HepG2 (cell line): ENCODE measurements around the gene FLYWCH1. TPM values are rescaled to one million over a fixed set of nuclear protein-coding genes. Genes with fewer than 3 reads are reported as not detected.

ENCODE experiments used
- ELF3 ChIP-seq: IDR thresholded peaks from 2 replicates; pipeline ENCODE4 v1.6.1; 2016; ENCODE audit warnings: missing genetic modification reagents, missing compliant biosample characterization
- FOXM1 ChIP-seq: sonication (generic); formaldehyde crosslinking; IDR thresholded peaks from 2 replicates; pipeline ENCODE4 v1.5.0; 2020; ENCODE audit warnings: missing genetic modification reagents
- HMGXB3 ChIP-seq: sonication (generic); formaldehyde crosslinking; IDR thresholded peaks from 2 replicates; pipeline ENCODE4 v1.4.0; 2020; ENCODE audit warnings: missing genetic modification reagents, borderline replicate concordance
- IRF2 ChIP-seq: IDR thresholded peaks from 2 replicates; pipeline ENCODE4 v1.6.1; 2018; ENCODE audit warnings: missing genetic modification reagents, missing compliant biosample characterization
- KDM1A ChIP-seq: IDR thresholded peaks from 2 replicates; pipeline ENCODE4 v1.6.1; 2016; ENCODE audit warnings: missing compliant biosample characterization
- MIER3 ChIP-seq: IDR thresholded peaks from 2 replicates; pipeline ENCODE4 v1.6.1; 2016; ENCODE audit warnings: missing compliant biosample characterization, borderline replicate concordance
- MTA3 ChIP-seq: sonication (generic); formaldehyde crosslinking; IDR thresholded peaks from 2 replicates; pipeline ENCODE4 v1.4.0; 2020; ENCODE audit warnings: missing genetic modification reagents
- MXD1 ChIP-seq: sonication (generic); formaldehyde crosslinking; IDR thresholded peaks from 2 replicates; pipeline ENCODE4 v1.4.0; 2020; ENCODE audit warnings: mild to moderate bottlenecking, missing genetic modification reagents
- PREB ChIP-seq: sonication (generic); formaldehyde crosslinking; IDR thresholded peaks from 2 replicates; pipeline ENCODE4 v1.4.0; 2020; ENCODE audit warnings: missing genetic modification reagents
- RCOR2 ChIP-seq: IDR thresholded peaks from 2 replicates; pipeline ENCODE4 v1.6.1; 2016; ENCODE audit warnings: missing biosample characterization, missing genetic modification reagents
- RELA ChIP-seq: sonication (generic); formaldehyde crosslinking; IDR thresholded peaks from 2 replicates; pipeline ENCODE4 v1.4.0; 2020; ENCODE audit warnings: missing genetic modification reagents
- RFX5 ChIP-seq: IDR thresholded peaks from 2 replicates; pipeline ENCODE4 v1.6.1; 2011; ENCODE audit warnings: low read depth, low read length, improper control_type of control experiment
- RORA ChIP-seq: sonication (generic); formaldehyde crosslinking; IDR thresholded peaks from 2 replicates; pipeline ENCODE4 v1.5.0; 2020; ENCODE audit warnings: mild to moderate bottlenecking, missing genetic modification reagents, moderate library complexity
- TEAD3 ChIP-seq: optimal IDR thresholded peaks from 2 replicates; pipeline ENCODE3; 2016; ENCODE audit warnings: borderline replicate concordance
- TMF1 ChIP-seq: sonication (generic); formaldehyde crosslinking; IDR thresholded peaks from 2 replicates; pipeline ENCODE4 v1.8.1; 2022; ENCODE audit warnings: low read depth, missing genetic modification reagents
- ZBTB42 ChIP-seq: sonication (generic); formaldehyde crosslinking; IDR thresholded peaks from 2 replicates; pipeline ENCODE4 v1.5.0; 2020; ENCODE audit warnings: mild to moderate bottlenecking, missing genetic modification reagents
- ZFP36L2 ChIP-seq: sonication (generic); formaldehyde crosslinking; IDR thresholded peaks from 2 replicates; pipeline ENCODE4 v1.4.0; 2020; ENCODE audit warnings: missing genetic modification reagents
- ZHX1 ChIP-seq: sonication (generic); formaldehyde crosslinking; IDR thresholded peaks from 2 replicates; pipeline ENCODE4 v1.8.1; 2022; ENCODE audit warnings: low read depth, mild to moderate bottlenecking, missing genetic modification reagents
- ZKSCAN1 ChIP-seq: fragments of 150-350 bp; IDR thresholded peaks from 2 replicates; pipeline ENCODE4 v1.6.1; 2014; ENCODE audit warnings: low read length
- ZNF274 ChIP-seq: sonication (generic); formaldehyde crosslinking; IDR thresholded peaks from 2 replicates; pipeline ENCODE4 v1.5.1; 2020; ENCODE audit warnings: mild to moderate bottlenecking, missing genetic modification reagents
- ZNF282 ChIP-seq: fragments of 450-650 bp; IDR thresholded peaks from 2 replicates; pipeline ENCODE4 v1.6.1; 2018; ENCODE audit not compliant: partially characterized antibody
- ZNF674 ChIP-seq: sonication (generic); formaldehyde crosslinking; IDR thresholded peaks from 2 replicates; pipeline ENCODE4 v1.5.0; 2020; ENCODE audit warnings: low read depth, mild to moderate bottlenecking, missing genetic modification reagents
- ZNF776 ChIP-seq: sonication (generic); formaldehyde crosslinking; IDR thresholded peaks from 2 replicates; pipeline ENCODE4 v1.4.0; 2020; ENCODE audit warnings: mild to moderate bottlenecking, missing genetic modification reagents
- polyA plus RNA-seq, 8 experiments: library from polyadenylated mRNA; depleted of rRNA in 3 of 8; stranded (reverse) in 7 of 8; unstranded in 1 of 8; fragments of >200 nt; fragmentation: Illumina TruSeq in 4 of 8; extraction: Trizol in 4 of 8; gene quantifications; 2 replicates each; pipeline versions ENCODE4 v1.2.1 to v1.2.3, GENCODE V29; 2011 to 2016; ENCODE audit warnings: low read depth in 4 of 8, missing spikeins in 1 of 8, mixed read lengths in 1 of 8; ENCODE audit not compliant: insufficient read depth in 1 of 8
- total RNA-seq, 5 experiments: library from RNA; depleted of rRNA; stranded (reverse); fragments of >200 nt; fragmentation: Illumina TruSeq; extraction: Trizol; gene quantifications; 2 replicates each; pipeline ENCODE4 v1.2.3, GENCODE V29; 2016; ENCODE audit warnings: low read depth in 1 of 5

Gene FLYWCH1
- total and polyA plus RNA-seq, 2 of the 13 experiments (the other 11 are each of a cell fraction or from before 2014, with no cell fraction given): 7.3 to 12.4 TPM

GRCh38 chr16:2905241-2905987, 6.3 kb upstream of the FLYWCH1 start (continued):
- no peak for TF ChIP-seq ZHX1 (CRISPR knock-in tag)
- TF ChIP-seq ZNF776 (CRISPR knock-in tag): peak; percentile 66; the same call in 1 of the 2 replicates
- no peak for TF ChIP-seq ZFP36L2 (CRISPR knock-in tag)
- TF ChIP-seq ZKSCAN1: 0 out of 2 replicates have a peak, but pooled peaks have one; percentile 23
- 0 out of 2 replicates have a peak, but pooled peaks have one; percentile 50 for TF ChIP-seq ZNF674 (CRISPR knock-in tag)
- TF ChIP-seq ELF3: peak; percentile 39; the same call in 1 of the 2 replicates
- no peak for TF ChIP-seq RELA (CRISPR knock-in tag)
- TF ChIP-seq RFX5: peak; percentile 61; the same call in 1 of the 2 replicates
- 0 out of 2 replicates have a peak, but pooled peaks have one; percentile 31 for TF ChIP-seq MIER3 (CRISPR knock-in tag)
- TF ChIP-seq ZBTB42 (CRISPR knock-in tag): no peak
- TF ChIP-seq RORA (CRISPR knock-in tag): no peak
- peak; percentile 65; the same call in 1 of the 2 replicates for TF ChIP-seq MXD1 (CRISPR knock-in tag)
- no peak for TF ChIP-seq ZNF282
- peak; percentile 73 for TF ChIP-seq IRF2 (CRISPR knock-in tag)
- TF ChIP-seq HMGXB3 (CRISPR knock-in tag): 0 out of 2 replicates have a peak, but pooled peaks have one; percentile 34
- peak; percentile 76 for TF ChIP-seq TEAD3 (CRISPR knock-in tag)
- TF ChIP-seq TMF1 (CRISPR knock-in tag): no peak
- TF ChIP-seq RCOR2 (CRISPR knock-in tag): no peak
- TF ChIP-seq MTA3 (CRISPR knock-in tag): no peak
- TF ChIP-seq KDM1A: no peak
- TF ChIP-seq FOXM1: no peak
- TF ChIP-seq ZNF274 (CRISPR knock-in tag): peak; percentile 87; the same call in 1 of the 2 replicates
- TF ChIP-seq PREB (CRISPR knock-in tag): no peak
